ENCODE measurements around the gene PPARA. TPM values are rescaled to one million over a fixed set of nuclear protein-coding genes. Genes with fewer than 3 reads are reported as not detected.

Gene PPARA
- total RNA-seq, 2 experiments from 2014 or later, result 11.1 to 13.3 TPM

- peak; percentile 48 for DNase-seq
- Mint-ChIP-seq H3K4me3 (peak overlapping the region; percentile 68), H3K4me1 (ENCODE audit: low read depth) (peaks cover 16% of the 10 kb centered on the region), H3K27me3 (peaks cover 6% of the 10 kb centered on the region), H3K27ac (no peak overlapping the region), H3K36me3 (peaks cover 4% of the 10 kb centered on the region), H3K9me3 (no peaks in the 10 kb centered on the region)
- POLR2A ChIA-PET, result no interaction called here
- CTCF ChIA-PET, result interaction anchor here (1.0 to 3.7 kb wide), 2 partner anchors 100 to 143 kb away, joined by 3 to 13 read pairs; partner anchors contain the start of gene CDPF1
- intact Hi-C loops (cut with micrococcal nuclease), result loop anchor here (2.0 to 5.0 kb wide), 2 partner anchors 101 to 148 kb away; partner anchors contain the start of genes CDPF1 and GTSE1
These were observed 753 bp upstream of the PPARA start for GRCh38 chr22:46149512-46150033.

DNA sequence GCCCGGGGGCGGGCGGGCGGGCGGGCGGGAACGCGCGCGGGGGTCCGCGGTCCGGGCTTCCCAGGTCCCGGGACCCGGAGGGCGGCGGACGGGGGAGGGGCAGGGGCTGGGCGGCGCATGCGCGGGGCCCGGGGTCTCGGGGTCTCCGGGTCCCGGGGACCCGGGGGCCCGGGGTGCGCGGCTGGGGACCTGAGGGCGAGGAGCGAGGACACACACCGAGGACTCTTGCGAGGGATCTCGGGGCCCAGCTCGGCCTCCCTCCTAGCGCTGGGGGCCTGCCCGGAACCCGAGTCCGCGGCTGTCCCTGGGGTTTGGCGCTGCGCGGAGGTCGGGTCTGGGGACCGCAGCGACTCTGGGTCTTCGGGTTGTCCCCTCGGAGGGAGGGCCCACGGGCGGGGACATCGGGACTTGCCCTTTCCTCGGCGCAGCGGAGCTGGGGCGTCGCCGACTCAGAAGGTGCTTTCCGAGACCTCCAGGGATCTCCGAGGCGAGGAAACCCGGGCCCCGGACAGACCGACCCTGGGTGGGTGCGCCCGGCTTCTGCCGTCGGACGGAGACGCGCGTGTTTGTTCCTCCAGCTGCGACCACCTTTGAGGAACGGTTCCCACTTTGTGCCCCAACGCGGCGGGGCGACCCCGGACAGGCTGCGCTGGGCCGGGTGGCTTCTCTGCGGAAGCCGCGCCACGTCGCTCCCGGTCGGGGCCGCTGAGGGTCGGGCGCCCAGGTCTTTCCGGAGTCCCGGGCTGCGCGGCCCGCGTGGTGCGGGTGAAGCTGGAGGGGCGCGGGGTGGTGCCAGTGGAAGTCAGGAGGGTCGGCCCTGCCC lies 540 bp downstream of the PPARA start:
- no peak overlapping the region for H3K27ac Mint-ChIP-seq
- DNase-seq, result peak; percentile 70
- H3K27me3 Mint-ChIP-seq, result peaks cover 6% of the 10 kb centered on the region
- POLR2A ChIA-PET, result interaction anchor here (0.7 to 2.0 kb wide), 3 partner anchors 98 to 145 kb away, joined by 3 to 6 read pairs (median 6); partner anchors contain the start of genes CDPF1 and GTSE1
- intact Hi-C loops (cut with micrococcal nuclease), result no loop called here
- H3K36me3 Mint-ChIP-seq, result peaks cover 6% of the 10 kb centered on the region
- peak overlapping the region; percentile 74 for H3K4me3 Mint-ChIP-seq
- CTCF ChIA-PET, result interaction anchor here (0.6 to 3.7 kb wide), 7 partner anchors 31 to 166 kb away, joined by 3 to 13 read pairs (median 3); partner anchors contain the start of gene CDPF1
- peaks cover 16% of the 10 kb centered on the region for H3K4me1 Mint-ChIP-seq (ENCODE audit: low read depth)
- no peaks in the 10 kb centered on the region for H3K9me3 Mint-ChIP-seq

DNA sequence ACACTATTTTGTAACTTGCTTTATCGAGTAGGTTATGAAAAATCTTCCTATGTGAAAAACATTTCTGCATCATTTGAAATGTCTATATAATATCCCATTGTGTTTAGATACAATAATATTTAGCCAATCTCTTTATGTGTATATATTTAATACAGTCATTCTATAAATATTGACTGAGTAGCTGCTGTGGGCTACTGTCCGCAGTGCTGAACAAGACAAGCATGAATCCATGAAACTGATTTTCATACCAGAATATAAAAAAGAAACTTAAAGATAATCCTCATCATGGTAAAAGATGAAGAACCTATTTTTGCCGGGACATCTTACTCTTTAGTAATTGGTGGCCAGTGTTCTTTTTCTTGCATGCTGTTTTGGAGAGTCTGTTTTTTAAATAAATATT lies 3.6 kb downstream of the PPARA start:
- peaks cover 6% of the 10 kb centered on the region for H3K36me3 Mint-ChIP-seq
- no peak overlapping the region for H3K4me3 Mint-ChIP-seq
- H3K27me3 Mint-ChIP-seq, result peaks cover 4% of the 10 kb centered on the region
- POLR2A ChIA-PET, result no interaction called here
- no peak overlapping the region for H3K27ac Mint-ChIP-seq
- peaks cover 15% of the 10 kb centered on the region for H3K4me1 Mint-ChIP-seq (ENCODE audit: low read depth)
- DNase-seq, result no peak
- CTCF ChIA-PET, result no interaction called here
- intact Hi-C loops (cut with micrococcal nuclease), result no loop called here
- H3K9me3 Mint-ChIP-seq, result no peaks in the 10 kb centered on the region

DNA sequence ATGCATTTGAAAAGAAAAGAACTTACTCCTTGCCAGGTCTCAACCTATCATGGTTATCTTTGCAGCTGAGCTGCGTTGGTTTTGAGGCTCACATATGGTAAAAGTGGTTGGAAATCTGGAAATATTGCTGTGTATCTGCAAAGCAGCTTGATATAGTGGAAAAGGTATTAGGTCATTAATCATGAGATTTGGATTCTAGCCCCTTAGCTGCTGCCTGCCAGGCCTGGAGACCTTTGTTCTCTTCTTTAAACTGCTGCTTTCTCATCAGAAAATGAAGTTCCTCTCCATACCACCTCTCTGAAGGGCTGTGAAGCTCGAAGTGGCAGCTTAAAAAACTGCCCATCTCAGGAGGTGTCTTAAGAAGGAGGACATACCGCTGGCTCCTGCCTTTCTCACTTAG lies 5.7 kb downstream of the PPARA start:
- DNase-seq, result no peak
- Mint-ChIP-seq H3K4me1 (ENCODE audit: low read depth) (peaks cover 9% of the 10 kb centered on the region), H3K36me3 (peaks cover 6% of the 10 kb centered on the region), H3K4me3 (no peak overlapping the region), H3K27ac (no peak overlapping the region), H3K27me3 (no peaks in the 10 kb centered on the region), H3K9me3 (no peaks in the 10 kb centered on the region)
- intact Hi-C loops (cut with micrococcal nuclease), result no loop called here
- ChIA-PET POLR2A (interaction anchor here (0.7 kb wide), 1 partner anchor 128 kb away, joined by 3 read pairs; no protein-coding TSS in a partner anchor), CTCF (interaction anchor here (1.4 kb wide), 1 partner anchor 162 kb away, joined by 3 read pairs; no protein-coding TSS in a partner anchor)

GRCh38 chr22:46158283-46158682 lies 8.0 kb downstream of the PPARA start:
- peaks cover 2% of the 10 kb centered on the region for H3K36me3 Mint-ChIP-seq
- H3K27ac Mint-ChIP-seq, result no peak overlapping the region
- no peak for DNase-seq
- no peaks in the 10 kb centered on the region for H3K27me3 Mint-ChIP-seq
- H3K4me1 Mint-ChIP-seq (ENCODE audit: low read depth), result no peaks in the 10 kb centered on the region
- no peak overlapping the region for H3K4me3 Mint-ChIP-seq
- intact Hi-C loops (cut with micrococcal nuclease), result no loop called here
- H3K9me3 Mint-ChIP-seq, result no peaks in the 10 kb centered on the region
- ChIA-PET POLR2A (no interaction called here), CTCF (no interaction called here)

DNA sequence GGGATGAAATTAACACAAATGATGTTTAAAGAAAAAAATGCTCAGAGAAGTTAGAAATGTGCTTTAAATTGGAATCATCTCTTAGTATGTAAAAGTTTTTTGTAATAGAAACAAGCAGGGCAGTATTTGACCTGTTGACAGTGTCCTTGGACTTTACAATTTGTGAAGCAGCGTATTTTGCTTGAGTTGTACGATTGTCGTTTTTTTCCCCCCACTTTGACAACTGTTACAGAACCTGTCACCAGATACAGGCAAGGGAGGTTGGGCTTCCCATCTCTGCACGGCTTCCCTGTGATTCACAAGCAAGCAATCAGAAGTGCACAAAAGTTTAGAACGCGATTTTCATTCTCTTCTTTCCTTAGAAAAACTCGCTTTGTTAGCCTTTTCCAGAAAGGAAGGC lies 8.9 kb downstream of the PPARA start:
- intact Hi-C loops (cut with micrococcal nuclease), result no loop called here
- CTCF ChIA-PET, result no interaction called here
- DNase-seq, result no peak

GRCh38 chr22:46159777-46160176 lies 9.5 kb downstream of the PPARA start:
- CTCF ChIA-PET, result interaction anchor here (0.7 kb wide), 1 partner anchor 38 kb away, joined by 3 read pairs; no protein-coding TSS in a partner anchor
- Mint-ChIP-seq H3K4me1 (ENCODE audit: low read depth) (no peaks in the 10 kb centered on the region), H3K4me3 (no peak overlapping the region), H3K27ac (no peak overlapping the region), H3K27me3 (no peaks in the 10 kb centered on the region), H3K9me3 (no peaks in the 10 kb centered on the region), H3K36me3 (peaks cover 2% of the 10 kb centered on the region)
- POLR2A ChIA-PET, result interaction anchor here (0.6 kb wide), 1 partner anchor 407 kb away, joined by 3 read pairs; no protein-coding TSS in a partner anchor
- intact Hi-C loops (cut with micrococcal nuclease), result no loop called here
- DNase-seq, result no peak

More for the DNA sequence above, 8.9 kb downstream of the PPARA start:
- peaks cover 2% of the 10 kb centered on the region for H3K36me3 Mint-ChIP-seq
- POLR2A ChIA-PET, result no interaction called here
- H3K27me3 Mint-ChIP-seq, result no peaks in the 10 kb centered on the region
- H3K27ac Mint-ChIP-seq, result no peak overlapping the region
- H3K4me1 Mint-ChIP-seq (ENCODE audit: low read depth), result no peaks in the 10 kb centered on the region
- H3K4me3 Mint-ChIP-seq, result no peak overlapping the region
- H3K9me3 Mint-ChIP-seq, result no peaks in the 10 kb centered on the region

DNA sequence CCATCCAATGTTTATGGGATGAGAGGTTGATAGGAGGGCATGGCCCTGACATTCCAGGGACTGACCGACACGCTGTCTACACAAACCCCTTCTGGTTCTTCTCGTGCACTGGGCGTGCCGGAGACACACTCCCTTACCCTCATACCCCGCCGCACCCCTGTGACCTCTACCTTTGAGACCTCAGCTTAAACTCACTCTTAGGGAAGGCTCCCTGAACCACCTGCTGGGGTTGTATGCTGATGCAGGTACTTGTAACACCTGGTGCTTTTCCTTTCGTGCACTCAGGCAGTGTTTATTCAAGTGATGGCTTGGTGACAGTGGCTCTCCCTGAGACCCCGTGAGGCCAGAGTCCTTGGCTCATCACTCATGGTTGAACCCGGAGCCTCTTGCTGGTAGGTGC lies 12.0 kb downstream of the PPARA start:
- CTCF ChIA-PET, result interaction anchor here (1.0 kb wide), 1 partner anchor 151 kb away, joined by 3 read pairs; no protein-coding TSS in a partner anchor
- Mint-ChIP-seq H3K4me3 (no peak overlapping the region), H3K9me3 (no peaks in the 10 kb centered on the region)

DNA sequence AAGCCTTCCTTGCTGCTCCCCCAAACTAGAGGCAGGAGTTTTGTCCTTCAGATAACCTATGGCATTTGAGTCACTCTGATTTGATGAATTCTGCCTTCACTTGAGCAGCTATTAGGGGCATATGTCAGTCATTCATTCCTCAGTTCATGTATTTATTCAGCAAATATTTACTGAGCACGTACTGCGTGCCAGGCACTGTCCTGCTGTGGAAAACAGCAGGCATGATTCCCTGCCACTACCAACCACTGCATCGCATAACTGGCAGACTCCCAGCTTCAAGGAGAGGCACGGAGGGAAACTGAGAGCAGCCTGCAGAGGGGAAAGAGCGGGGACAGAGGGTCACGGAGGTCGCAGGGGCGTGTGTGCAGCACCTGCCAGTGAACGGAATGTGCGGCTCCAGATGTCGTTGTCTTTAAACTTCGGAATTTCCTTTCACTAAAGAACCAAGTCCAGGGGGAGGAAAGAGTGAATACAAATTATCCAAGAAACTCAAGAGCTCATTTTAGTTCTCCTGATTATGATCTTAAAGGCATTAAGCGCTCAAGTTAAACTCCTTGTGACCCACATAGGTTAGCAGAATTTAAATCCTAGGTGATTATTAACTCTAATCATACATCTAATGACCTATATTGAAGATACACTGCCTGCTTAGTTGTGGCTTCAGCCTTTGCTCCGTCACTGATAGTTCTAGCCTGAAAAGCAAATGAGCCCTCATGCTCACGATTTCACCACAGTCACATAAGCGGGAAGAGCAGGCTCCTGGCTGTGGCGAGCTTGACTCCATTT lies 12.6 kb downstream of the PPARA start:
- CTCF ChIA-PET, result no interaction called here
- Mint-ChIP-seq H3K4me3 (no peak overlapping the region), H3K4me1 (ENCODE audit: low read depth) (no peaks in the 10 kb centered on the region), H3K9me3 (no peaks in the 10 kb centered on the region), H3K27ac (no peak overlapping the region), H3K36me3 (no peaks in the 10 kb centered on the region), H3K27me3 (no peaks in the 10 kb centered on the region)
- POLR2A ChIA-PET, result no interaction called here
- intact Hi-C loops (cut with micrococcal nuclease), result no loop called here
- DNase-seq, result no peak

More for the DNA sequence above, 12.0 kb downstream of the PPARA start:
- no peaks in the 10 kb centered on the region for H3K4me1 Mint-ChIP-seq (ENCODE audit: low read depth)
- POLR2A ChIA-PET, result no interaction called here
- no peak for DNase-seq
- H3K36me3 Mint-ChIP-seq, result no peaks in the 10 kb centered on the region
- H3K27me3 Mint-ChIP-seq, result no peaks in the 10 kb centered on the region
- intact Hi-C loops (cut with micrococcal nuclease), result no loop called here
- no peak overlapping the region for H3K27ac Mint-ChIP-seq

DNA sequence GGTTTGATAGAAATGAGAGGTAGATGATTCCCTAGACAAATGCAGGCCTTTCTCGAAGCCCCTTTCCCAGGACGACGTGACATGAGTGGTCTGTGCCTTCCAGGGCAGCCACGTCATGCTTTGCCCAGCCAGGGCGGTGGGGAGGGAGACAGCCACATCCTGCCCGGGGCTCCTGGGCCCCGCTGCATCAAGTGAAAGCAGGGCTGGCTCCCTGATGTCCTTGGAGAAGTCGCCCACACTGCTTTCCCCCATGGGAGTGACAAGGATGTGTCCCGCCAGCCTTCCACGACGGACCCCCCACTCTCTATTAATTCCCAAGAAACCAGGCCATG lies 13.2 kb downstream of the PPARA start:
- intact Hi-C loops (cut with micrococcal nuclease), result no loop called here
- Mint-ChIP-seq H3K27me3 (no peaks in the 10 kb centered on the region), H3K27ac (no peak overlapping the region), H3K9me3 (no peaks in the 10 kb centered on the region), H3K4me3 (no peak overlapping the region), H3K36me3 (no peaks in the 10 kb centered on the region), H3K4me1 (ENCODE audit: low read depth) (no peaks in the 10 kb centered on the region)
- ChIA-PET CTCF (no interaction called here), POLR2A (no interaction called here)
- DNase-seq, result no peak

DNA sequence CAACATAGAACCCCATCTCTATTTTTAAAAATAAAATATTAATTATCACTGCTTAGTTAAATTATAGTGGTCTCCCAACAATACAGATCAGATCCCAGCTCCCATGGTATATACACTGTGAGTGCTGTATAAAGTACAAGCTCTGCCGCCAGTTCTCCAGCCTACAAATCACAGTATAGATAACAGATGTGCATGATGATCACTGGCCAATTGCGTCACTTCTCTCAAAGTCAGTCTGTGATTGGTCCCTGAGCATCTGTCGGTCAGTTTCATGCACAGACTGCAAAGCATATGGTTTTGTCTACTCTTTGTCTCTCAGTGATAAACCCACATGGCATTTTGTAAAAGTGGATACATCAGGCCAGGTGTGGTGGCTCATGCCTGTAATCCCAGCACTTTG lies 15.7 kb downstream of the PPARA start:
- no peaks in the 10 kb centered on the region for H3K36me3 Mint-ChIP-seq
- no peak overlapping the region for H3K4me3 Mint-ChIP-seq
- intact Hi-C loops (cut with micrococcal nuclease), result no loop called here
- ChIA-PET POLR2A (no interaction called here), CTCF (no interaction called here)
- no peaks in the 10 kb centered on the region for H3K27me3 Mint-ChIP-seq
- DNase-seq, result no peak
- H3K27ac Mint-ChIP-seq, result no peak overlapping the region
- H3K4me1 Mint-ChIP-seq (ENCODE audit: low read depth), result peaks cover 3% of the 10 kb centered on the region
- no peaks in the 10 kb centered on the region for H3K9me3 Mint-ChIP-seq

DNA sequence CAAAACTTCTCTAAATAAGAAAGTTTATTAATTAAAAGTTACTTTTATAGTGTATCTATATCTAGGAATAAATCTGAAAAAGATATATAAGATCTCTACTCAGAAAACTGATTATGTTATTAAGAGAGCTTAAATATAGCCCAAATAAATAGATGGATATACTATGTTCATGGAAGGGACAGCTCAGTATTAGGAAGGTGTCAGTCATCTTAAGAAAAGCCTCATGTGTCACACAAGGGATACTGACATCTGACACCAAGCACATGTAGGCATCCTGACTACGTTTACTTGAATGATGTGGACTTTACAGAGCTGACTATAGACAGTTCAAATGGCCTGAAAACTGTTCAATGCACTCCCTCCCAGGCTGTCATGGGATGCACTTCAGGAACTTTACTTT lies 19.3 kb downstream of the PPARA start:
- Mint-ChIP-seq H3K4me1 (ENCODE audit: low read depth) (peaks cover 17% of the 10 kb centered on the region), H3K4me3 (no peak overlapping the region), H3K27ac (no peak overlapping the region), H3K27me3 (no peaks in the 10 kb centered on the region), H3K36me3 (no peaks in the 10 kb centered on the region), H3K9me3 (no peaks in the 10 kb centered on the region)
- CTCF ChIA-PET, result no interaction called here
- intact Hi-C loops (cut with micrococcal nuclease), result no loop called here
- POLR2A ChIA-PET, result no interaction called here
- no peak for DNase-seq
